Activated naive CD4-positive, alpha-beta T cell treated with anti-CD3 and anti-CD28 coated beads, Interleukin-2, amount 50 U/mL, for 24 hours (primary cell): ENCODE data around the gene RBMS2.

ENCODE experiments used
- H3K27ac Mint-ChIP-seq: one replicate; pipeline ENCODE4 v1.8.0; 2021; ENCODE audit warnings: mild to moderate bottlenecking, mixed read lengths
- H3K27me3 Mint-ChIP-seq: one replicate; pipeline ENCODE4 v1.8.0; 2021; ENCODE audit warnings: mixed read lengths
- H3K36me3 Mint-ChIP-seq: one replicate; pipeline ENCODE4 v1.8.0; 2021; ENCODE audit warnings: mixed read lengths
- H3K4me1 Mint-ChIP-seq: one replicate; pipeline ENCODE4 v1.8.0; 2021; ENCODE audit warnings: mixed read lengths
- H3K4me3 Mint-ChIP-seq: one replicate; pipeline ENCODE4 v1.8.0; 2021; ENCODE audit warnings: mild to moderate bottlenecking, mixed read lengths
- H3K9me3 Mint-ChIP-seq: one replicate; pipeline ENCODE4 v1.8.0; 2021; ENCODE audit warnings: mixed read lengths

The RBMS2 gene

GRCh38 chr12:56645201-56645716 is 123.6 kb downstream of the RBMS2 start:
- Mint-ChIP-seq H3K9me3 (no peaks in the 10 kb centered on the region), H3K4me1 (peaks cover 33% of the 10 kb centered on the region), H3K36me3 (peaks cover 20% of the 10 kb centered on the region), H3K4me3 (peak overlapping the region; percentile 97), H3K27me3 (no peaks in the 10 kb centered on the region), H3K27ac (peak overlapping the region; percentile 96)
